A549 treated with RU486 at 1 μM for 4 hours (cell line): ENCODE data around the gene VEGFB. TPM values are rescaled to one million over a fixed set of nuclear protein-coding genes. Genes with fewer than 3 reads are reported as not detected.

Experiments
- total RNA-seq: library from RNA; stranded (reverse); fragments of 200-300 nt; extraction: Qiagen RNA extraction; gene quantifications from 5 replicates; pipeline ENCODE4 v1.2.3, GENCODE V29; 2022; ENCODE audit warnings: low read depth

The VEGFB gene
- 35.4 to 59.8 TPM (median 51.1 TPM) in 5 replicates for total RNA-seq

GRCh38 chr11:64233913-64234586 lies at the start of gene VEGFB:
Gene VEGFB (plus strand): TSS chr11:64234584. CDS start chr11:64234834, 250 bp downstream.

GRCh38 chr11:64185693-64186491 lies 48.5 kb upstream of the VEGFB start, which contains the start of gene STIP1:
Gene STIP1 (plus strand): TSS chr11:64186171. CDS start chr11:64186262, 91 bp downstream.

GRCh38 chr11:64206457-64207255 lies 27.7 kb upstream of the VEGFB start, which contains the start of gene FERMT3:
Gene FERMT3 (plus strand): TSS chr11:64206721. CDS start chr11:64207365, 644 bp downstream.

DNA sequence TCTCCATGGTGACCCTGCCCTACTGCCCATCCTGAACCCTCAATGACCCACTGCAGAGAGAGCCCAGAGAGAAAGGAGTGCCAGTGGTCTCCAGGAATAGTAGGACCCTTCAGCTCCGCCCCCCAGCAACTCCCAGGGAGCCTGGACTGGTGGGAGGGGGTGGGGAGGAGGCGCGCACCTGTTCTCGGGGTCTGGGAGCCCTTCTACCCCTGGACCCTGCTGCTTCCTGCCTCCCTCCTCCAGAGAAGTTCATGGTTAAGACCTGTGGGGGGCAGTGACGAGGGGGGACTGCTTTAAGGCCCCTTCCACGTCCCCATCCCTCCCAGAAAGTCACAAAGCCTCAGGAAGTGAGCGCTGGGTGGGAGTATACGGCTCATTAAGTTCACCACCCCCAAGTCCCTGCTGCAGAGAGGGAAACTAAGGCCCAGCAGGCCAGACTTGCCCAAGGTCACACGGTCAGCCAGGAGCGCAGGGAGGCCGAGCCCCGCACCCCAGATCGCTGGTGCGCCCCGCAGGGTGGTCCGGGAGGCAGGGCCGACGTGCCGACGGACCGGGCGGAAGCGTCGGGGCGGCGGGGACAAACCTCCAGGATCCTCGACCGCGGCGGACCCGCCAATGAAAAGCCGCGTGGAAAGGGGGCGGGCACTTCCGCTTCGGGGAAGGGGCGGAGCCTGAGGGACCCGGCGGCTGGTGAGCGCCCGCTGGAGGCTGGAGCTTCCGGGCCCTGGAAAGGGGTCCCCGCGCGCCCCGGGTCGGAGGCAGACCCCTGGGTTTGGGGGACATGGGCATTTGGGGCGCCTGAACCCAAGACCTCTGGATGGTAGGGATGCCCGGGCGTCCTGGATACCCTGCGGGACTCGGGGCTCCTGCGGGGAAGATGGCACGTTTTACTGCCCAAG lies 8.5 kb upstream of the VEGFB start, which contains the start of the genes NUDT22 and TRPT1:
NUDT22 (plus strand) TSS at position 667 of the 899 bp plus-strand sequence. CDS start 379 bp downstream, outside the sequence.
TRPT1 (minus strand) TSS at position 579 of the 899 bp plus-strand sequence; CDS start at position 253, 326 bp downstream.

DNA sequence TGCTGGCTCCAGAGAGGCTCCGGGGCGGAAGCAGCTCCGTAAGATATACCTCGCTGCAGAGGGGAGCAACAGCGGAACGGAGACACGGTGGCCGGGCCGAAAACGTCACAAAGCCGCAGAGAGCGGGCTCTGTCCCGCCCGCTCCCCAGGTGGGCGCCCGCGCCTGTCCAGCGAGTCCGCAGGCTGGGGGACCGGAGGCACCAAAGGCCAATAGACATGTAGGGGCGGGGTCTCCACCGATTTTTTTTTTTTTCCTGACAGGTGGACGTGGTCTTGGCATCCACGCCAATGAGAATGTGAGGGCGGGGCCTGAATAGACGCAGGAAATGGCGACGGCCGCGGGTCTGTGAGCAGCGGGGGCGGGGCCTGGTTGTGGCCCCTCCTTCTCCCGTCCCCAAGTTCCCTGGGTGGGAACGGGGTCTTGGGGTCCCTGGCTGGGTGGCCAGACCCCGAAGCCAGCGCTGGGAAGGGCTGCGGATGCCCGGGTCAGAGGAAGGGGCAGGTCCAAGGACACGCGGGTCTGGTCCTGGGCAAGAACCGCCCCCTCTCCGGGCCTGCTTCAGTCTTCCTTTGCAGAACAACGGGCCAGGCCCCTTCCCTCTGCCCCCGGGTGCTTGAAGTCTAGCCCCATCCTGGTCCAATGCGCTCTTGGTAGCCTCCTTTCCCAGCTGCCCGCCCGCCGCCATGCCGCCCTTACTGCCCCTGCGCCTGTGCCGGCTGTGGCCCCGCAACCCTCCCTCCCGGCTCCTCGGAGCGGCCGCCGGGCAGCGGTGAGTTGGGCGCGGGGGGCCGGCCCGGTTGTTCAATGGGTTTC lies 4.0 kb upstream of the VEGFB start, which contains the start of gene DNAJC4:
DNAJC4 (plus strand) TSS at position 378 of the 814 bp plus-strand sequence; CDS start at position 685, 307 bp downstream.

DNA sequence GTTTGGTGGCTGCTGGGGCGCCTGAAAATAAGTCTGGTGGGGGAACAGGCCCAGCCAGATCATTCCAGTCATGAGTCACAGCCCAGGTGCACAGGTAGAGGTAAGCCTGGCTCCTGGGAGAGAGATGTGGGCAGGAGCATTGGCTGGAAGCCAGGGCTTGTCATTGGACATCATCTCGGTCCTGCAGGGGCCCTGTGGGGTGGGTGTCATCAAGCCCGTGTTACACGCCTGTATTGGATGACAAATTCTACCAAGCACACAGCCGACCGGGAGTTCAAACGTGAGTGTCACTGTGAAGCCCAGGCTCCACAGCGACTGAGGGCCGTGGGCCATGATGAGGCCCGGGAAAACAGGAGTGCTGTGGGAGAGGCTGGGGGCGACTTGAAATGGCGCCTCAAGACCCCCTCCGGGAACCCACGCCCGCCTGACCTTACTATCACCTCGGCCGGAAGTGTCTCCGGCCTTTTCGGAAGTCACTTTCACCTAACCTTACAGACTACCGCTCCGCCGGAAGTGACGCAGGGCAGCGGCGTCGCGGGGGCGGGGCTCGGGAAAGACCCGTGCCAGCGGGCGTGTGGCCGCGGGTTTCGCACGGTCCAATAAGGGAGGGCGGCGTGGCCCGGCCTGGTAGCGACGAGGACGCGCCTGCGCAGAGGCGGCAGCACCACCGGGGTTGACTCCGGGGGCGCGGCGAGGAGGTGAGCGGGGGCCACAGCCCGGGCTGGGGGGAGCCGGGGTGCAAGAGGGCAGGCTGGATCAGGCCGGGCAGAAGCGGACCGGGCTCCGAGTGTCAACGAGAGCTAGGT lies 6.3 kb downstream of the VEGFB start, which contains the start of gene FKBP2:
FKBP2 (plus strand) TSS at position 661 of the 806 bp plus-strand sequence. CDS start 1,293 bp downstream, outside the sequence.

DNA sequence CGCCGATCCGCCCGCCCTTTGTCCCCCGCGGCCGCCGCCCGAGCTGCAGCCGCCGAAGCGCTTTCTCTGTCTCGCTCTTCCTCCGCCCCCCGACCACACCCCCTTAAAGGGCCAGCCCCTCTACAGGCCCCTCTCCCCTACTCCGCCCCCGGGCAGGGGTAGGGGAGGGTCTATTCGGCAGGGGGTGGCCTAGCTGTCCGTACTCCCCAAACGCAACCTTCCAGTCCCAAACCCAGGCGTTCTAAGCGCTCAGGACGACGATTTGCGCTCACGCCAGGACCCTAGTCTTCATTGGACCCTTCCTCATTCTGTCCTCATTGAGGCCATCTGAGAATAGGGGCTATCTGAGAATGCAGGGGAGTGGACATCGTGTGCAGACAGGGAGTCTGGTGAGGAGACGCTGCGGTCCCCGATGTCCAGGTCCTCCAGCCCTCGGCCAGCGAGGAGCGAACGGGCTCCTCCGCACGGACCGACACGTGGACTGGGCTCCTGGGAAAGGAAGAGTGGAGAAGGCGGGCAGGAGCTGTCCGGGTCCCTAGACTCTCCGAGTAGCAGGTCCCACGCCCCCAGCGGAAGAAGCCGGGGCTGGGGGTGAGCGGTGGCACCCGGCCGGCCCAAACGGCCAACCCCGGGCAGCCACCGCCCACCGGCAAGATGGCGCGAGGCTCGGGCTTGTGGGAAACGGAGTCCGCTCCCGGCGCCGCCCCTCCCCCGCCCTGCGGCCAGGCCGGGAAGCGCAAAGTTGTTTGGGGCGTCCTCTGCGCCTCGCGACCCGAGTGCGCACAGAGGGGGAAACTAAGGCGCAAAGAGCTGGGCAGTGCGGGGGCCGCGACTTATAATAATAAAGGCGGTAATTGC lies 12.7 kb downstream of the VEGFB start, which contains the start of gene PPP1R14B:
PPP1R14B (minus strand) TSS at position 73 of the 858 bp plus-strand sequence. CDS start 270 bp downstream, outside the sequence.

GRCh38 chr11:64251016-64251752 lies 16.8 kb downstream of the VEGFB start, which contains the start of gene PLCB3:
Gene PLCB3 (plus strand): TSS chr11:64251530. CDS start chr11:64251650, 120 bp downstream.

DNA sequence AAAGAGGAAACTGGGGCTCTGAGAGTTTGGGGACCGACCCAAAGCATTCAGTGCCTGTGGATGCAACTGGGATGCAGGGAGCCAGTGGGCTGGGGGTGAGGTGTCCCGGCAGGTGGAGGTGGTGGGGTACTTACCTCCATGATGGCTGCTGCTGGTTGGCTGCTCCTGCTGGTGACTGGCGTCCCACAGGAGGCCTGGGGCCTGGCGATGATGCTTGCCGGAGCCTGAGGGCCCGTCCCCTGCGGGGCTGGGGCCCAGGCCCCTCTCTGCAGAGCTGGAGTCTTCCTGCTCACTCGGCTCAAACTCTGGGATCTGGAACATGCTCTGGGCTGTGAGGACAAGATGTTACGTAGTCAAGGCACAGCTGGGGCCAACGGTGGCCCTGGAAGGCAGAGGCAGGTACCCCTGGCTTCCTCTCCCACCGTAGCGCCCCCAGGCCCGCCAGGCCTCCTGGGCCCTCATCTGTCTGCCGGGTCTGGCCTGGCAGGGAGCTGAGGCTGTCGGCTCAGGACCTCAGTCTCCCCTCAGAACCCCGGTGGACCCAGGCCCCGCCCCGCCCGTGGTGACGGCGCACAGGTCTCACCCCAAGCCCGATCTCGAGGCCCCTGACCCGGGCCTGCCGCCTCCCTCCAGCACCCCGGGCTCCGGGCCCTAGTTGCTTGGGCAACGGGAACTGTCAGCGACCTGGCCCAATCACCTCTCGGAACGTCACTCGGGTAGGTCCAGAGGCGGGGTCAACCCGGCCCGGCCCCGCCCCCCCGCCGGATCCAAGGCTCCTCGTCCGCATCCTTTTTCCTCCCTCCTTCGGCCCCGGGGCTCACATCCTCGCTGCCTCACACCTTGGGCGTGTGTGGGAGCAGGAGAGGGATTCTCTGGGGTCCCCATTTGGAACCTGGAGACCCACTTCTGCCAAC lies 49.9 kb downstream of the VEGFB start, which contains the start of gene BAD:
BAD (minus strand) TSS at position 618 of the 914 bp plus-strand sequence; CDS start at position 321, 297 bp downstream.

DNA sequence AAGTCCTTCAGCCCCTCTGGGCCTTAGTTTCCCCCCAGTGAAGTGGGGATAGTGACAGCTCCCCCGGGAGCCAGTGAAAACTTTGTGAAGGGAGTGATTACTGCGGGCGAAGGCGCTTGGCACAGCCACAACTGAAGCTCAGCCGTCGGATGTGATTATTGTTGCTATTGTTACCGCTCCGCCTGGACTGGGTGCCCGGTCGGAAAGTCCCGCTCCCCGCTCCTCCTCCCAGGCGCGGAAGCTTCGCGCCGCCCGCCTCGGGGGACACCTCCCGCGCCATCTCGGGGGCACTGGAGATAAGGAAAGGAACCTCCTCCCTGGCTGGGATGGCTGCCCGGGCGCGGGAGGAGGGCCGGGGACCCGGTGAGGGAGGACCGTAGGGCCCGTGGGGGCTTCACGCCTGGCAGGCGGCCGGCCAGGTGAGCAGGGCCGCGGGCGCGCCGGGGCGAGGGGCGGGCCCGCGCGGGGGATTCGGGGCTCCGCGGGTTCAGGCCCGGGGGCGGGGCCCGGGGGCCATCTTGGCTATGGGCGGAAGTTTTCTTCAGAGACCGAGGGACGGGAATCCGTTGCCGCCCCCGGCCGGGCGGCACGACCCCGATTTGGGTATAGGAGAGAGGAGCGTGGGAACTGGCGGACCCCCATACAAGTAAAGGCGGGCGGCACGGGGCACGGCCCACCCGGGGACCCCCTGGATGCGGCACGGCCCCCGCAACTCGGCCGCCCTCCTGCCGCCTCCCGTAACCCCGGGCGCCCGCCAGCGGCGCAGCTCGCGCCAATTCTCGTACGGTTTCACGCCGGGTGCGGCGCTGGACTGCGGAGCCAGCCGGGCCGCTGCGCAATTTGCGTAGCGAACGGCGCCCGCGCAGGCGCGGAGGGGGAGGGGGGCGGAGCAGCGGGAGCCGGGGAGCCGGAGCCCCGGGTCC lies 50.8 kb downstream of the VEGFB start, which contains the start of gene GPR137:
GPR137 (plus strand) TSS at position 887 of the 923 bp plus-strand sequence. CDS start 677 bp downstream, outside the sequence.

